ENCODE data around the gene TSPAN32. TPM values are rescaled to one million over a fixed set of nuclear protein-coding genes. Genes with fewer than 3 reads are reported as not detected.

Gene TSPAN32
- total and polyA plus RNA-seq, 10 of the 15 experiments (the other 5 are each of a cell fraction or from before 2014, with no cell fraction given) = 0.08 TPM; not detected in 9

DNA sequence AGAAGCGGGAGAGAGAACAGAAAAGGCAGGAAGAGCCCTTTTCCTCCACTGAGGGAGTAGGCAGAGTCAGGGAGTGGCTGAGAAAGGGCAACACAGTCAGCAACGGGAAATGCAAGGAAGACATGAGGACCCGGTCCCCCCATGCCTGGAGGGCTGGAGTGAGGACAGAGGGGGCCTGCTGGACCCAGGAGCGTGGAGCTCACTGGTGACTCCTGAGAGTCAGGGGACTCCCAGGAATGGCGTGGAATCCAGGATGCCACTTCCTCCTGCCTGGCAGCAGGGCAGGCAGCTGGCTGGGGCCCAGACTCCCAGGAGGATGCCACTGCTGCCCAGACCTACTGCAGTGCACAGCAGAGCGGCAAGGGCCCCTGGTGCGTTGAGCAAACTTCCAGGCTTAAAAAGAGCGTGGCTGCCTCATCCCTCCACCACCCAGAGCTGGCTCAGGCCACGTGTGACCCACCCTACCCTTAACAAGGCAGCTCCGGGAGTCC, 11.4 kb upstream of the TSPAN32 start (continued):
- TF ChIP-seq, protein P1, sequence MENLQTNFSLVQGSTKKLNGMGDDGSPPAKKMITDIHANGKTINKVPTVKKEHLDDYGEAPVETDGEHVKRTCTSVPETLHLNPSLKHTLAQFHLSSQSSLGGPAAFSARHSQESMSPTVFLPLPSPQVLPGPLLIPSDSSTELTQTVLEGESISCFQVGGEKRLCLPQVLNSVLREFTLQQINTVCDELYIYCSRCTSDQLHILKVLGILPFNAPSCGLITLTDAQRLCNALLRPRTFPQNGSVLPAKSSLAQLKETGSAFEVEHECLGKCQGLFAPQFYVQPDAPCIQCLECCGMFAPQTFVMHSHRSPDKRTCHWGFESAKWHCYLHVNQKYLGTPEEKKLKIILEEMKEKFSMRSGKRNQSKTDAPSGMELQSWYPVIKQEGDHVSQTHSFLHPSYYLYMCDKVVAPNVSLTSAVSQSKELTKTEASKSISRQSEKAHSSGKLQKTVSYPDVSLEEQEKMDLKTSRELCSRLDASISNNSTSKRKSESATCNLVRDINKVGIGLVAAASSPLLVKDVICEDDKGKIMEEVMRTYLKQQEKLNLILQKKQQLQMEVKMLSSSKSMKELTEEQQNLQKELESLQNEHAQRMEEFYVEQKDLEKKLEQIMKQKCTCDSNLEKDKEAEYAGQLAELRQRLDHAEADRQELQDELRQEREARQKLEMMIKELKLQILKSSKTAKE (IDR thresholded peaks at IDR 0.05; ENCODE audit: low read depth, poor library complexity, severe bottlenecking) = no peak
- no peak for TF ChIP-seq ZNF24 (IDR thresholded peaks at IDR 0.05)
- no peak for TF ChIP-seq PAX8 (IDR thresholded peaks at IDR 0.05)
- no peak for TF ChIP-seq ZNF217 (IDR thresholded peaks at IDR 0.05)
- TF ChIP-seq, protein P2, sequence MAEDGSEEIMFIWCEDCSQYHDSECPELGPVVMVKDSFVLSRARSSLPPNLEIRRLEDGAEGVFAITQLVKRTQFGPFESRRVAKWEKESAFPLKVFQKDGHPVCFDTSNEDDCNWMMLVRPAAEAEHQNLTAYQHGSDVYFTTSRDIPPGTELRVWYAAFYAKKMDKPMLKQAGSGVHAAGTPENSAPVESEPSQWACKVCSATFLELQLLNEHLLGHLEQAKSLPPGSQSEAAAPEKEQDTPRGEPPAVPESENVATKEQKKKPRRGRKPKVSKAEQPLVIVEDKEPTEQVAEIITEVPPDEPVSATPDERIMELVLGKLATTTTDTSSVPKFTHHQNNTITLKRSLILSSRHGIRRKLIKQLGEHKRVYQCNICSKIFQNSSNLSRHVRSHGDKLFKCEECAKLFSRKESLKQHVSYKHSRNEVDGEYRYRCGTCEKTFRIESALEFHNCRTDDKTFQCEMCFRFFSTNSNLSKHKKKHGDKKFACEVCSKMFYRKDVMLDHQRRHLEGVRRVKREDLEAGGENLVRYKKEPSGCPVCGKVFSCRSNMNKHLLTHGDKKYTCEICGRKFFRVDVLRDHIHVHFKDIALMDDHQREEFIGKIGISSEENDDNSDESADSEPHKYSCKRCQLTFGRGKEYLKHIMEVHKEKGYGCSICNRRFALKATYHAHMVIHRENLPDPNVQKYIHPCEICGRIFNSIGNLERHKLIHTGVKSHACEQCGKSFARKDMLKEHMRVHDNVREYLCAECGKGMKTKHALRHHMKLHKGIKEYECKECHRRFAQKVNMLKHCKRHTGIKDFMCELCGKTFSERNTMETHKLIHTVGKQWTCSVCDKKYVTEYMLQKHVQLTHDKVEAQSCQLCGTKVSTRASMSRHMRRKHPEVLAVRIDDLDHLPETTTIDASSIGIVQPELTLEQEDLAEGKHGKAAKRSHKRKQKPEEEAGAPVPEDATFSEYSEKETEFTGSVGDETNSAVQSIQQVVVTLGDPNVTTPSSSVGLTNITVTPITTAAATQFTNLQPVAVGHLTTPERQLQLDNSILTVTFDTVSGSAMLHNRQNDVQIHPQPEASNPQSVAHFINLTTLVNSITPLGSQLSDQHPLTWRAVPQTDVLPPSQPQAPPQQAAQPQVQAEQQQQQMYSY (CRISPR knock-in tag; IDR thresholded peaks at IDR 0.05) = no peak

DNA sequence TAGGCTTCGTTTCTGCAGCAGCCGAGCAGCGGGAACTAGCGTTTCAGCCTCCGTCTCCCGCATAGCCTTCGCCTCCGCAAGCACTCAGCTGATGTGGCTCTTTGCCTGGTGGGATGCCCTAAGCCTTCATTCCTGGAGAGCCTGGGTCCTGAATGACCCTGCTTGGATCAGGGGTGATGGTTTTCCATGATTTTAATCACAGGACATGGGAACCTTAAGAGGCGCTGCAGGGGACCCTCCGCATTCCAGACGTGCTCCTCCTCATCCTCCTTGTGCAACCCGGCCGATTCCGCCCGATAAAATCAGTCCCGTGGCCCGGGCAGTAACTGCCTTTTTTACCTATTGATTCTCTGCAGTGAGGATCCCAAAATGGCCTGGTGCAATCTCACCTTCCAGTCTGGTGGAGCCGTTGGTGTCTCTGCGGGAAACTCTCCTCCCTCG, 8.3 kb upstream of the TSPAN32 start:
- Histone ChIP-seq H3K27ac (ENCODE audit: control insufficient read depth, insufficient read depth) (no peak overlapping the region), H3K9ac (ENCODE audit: control insufficient read depth, insufficient read depth, low read length) (no peak overlapping the region), H3K9me3 (replicated peaks; ENCODE audit: control insufficient read depth, insufficient read depth, low read length) (no peaks in the 10 kb centered on the region), H3K79me2 (ENCODE audit: control insufficient read depth, insufficient read depth, low read length) (no peaks in the 10 kb centered on the region), H3K4me3 (no peak overlapping the region), H3K4me1 (ENCODE audit: control insufficient read depth, insufficient read depth, low read length) (no peaks in the 10 kb centered on the region), H4K20me1 (ENCODE audit: control insufficient read depth, insufficient read depth) (no peaks in the 10 kb centered on the region), H2AFZ (ENCODE audit: control insufficient read depth, low read depth, low read length) (no peak overlapping the region), H3K4me2 (ENCODE audit: control insufficient read depth, insufficient read depth) (no peak overlapping the region), H3K27me3 (replicated peaks in 1 of 2; ENCODE audit: control insufficient read depth in 2 of 2, insufficient read depth in 2 of 2, low read length in 1 of 2) (no peaks in the 10 kb centered on the region; a peak in 2 of 4 replicates), H3K36me3 (ENCODE audit: control insufficient read depth in 2 of 2, insufficient read depth in 2 of 2, low read length in 1 of 2) (no peaks in the 10 kb centered on the region)
- intact Hi-C loops (cut with micrococcal nuclease; ENCODE audit: unreplicated experiment) (no loop called here), in situ Hi-C loops (cut with MboI) (no loop called here)
- DNase-seq (ENCODE audit: low read depth, low spot score) (no peak), FAIRE-seq (no peak), ATAC-seq (no peak)
- ChIA-PET CTCF (no interaction called here), RAD21 (ENCODE audit: unreplicated experiment) (interaction anchor here (1.2 kb wide), 1 partner anchor 12 kb away, joined by 3 read pairs; no protein-coding TSS in a partner anchor), POLR2A (no interaction called here), SMC1A (ENCODE audit: uncharacterized antibody, unreplicated experiment) (no interaction called here)
- BruUV-seq (replicated peaks) = no TSS peak
- 68% methylated on average over 20 of the region's 20 CpGs for WGBS (ENCODE audit: insufficient coverage, insufficient replicate concordance, low lambda C conversion rate, missing lambda C conversion rate)
- TF ChIP-seq ZZZ3 (IDR thresholded peaks at IDR 0.05; ENCODE audit: control insufficient read depth, insufficient read length, low read depth) (no peak), TCF7 (IDR thresholded peaks at IDR 0.05; ENCODE audit: borderline replicate concordance) (no peak), ZNF274 (IDR thresholded peaks at IDR 0.05; ENCODE audit: insufficient read depth, insufficient read length) (no peak), MEF2A (IDR thresholded peaks at IDR 0.05; ENCODE audit: insufficient read depth, low read depth, low read length) (no peak), GATAD2B (conservative IDR thresholded peaks at IDR 0.05; ENCODE audit: low read depth) (no peak), BHLHE40 (IDR thresholded peaks at IDR 0.05; ENCODE audit: borderline replicate concordance in 1 of 2, low read depth in 2 of 2, low read length in 1 of 2) (no peak)
- TF ChIP-seq, protein P3, sequence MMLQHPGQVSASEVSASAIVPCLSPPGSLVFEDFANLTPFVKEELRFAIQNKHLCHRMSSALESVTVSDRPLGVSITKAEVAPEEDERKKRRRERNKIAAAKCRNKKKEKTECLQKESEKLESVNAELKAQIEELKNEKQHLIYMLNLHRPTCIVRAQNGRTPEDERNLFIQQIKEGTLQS (IDR thresholded peaks at IDR 0.05; ENCODE audit: borderline replicate concordance, extremely low read depth, low read depth, low read length) = no peak
- TF ChIP-seq, protein P1 (IDR thresholded peaks at IDR 0.05; ENCODE audit: low read depth, poor library complexity, severe bottlenecking) = no peak

Data from GM12878 (cell line).